SK-N-SH (cell line): ENCODE results near the gene STK36. TPM values are rescaled to one million over a fixed set of nuclear protein-coding genes. Genes with fewer than 3 reads are reported as not detected.

Source experiments
- CTCF ChIA-PET: fragments of 300-600, 350-600 bp; formaldehyde crosslinking; extraction: SDS; loops from one replicate; lab custom pipeline; 2021; lab: Yijun Ruan, JAX
- POLR2A ChIA-PET: fragments of 350-600 bp; sonication (Branson Sonifier 250); formaldehyde crosslinking; extraction: SDS; loops from one replicate; lab custom pipeline; 2020; ENCODE audit warnings: antibody characterized with exemption, inconsistent platforms; lab: Yijun Ruan, JAX
- DNase-seq: peaks from one replicate; pipeline ENCODE4 v3.0.0; 2012
- H2AFZ ChIP-seq: fragments of 200-600 bp; sonication (generic); 2 replicates; pipeline ENCODE4 v1.8.1; 2016; ENCODE audit warnings: antibody characterized with exemption, mild to moderate bottlenecking, low read depth
- H3F3A ChIP-seq: fragments of 200-600 bp; sonication (generic); replicated peaks from 2 replicates; pipeline ENCODE3; 2016; ENCODE audit warnings: antibody characterized with exemption, mild to moderate bottlenecking; ENCODE audit not compliant: insufficient read depth
- H3K27ac ChIP-seq, 2 experiments: fragments of 200-500 bp in 1 of 2; fragments of 200-600 bp in 1 of 2; sonication (Bioruptor generic) in 1 of 2; sonication (generic), shearing (Covaris generic) in 1 of 2; 2 replicates each; pipeline versions ENCODE4 v1.5.1 to v1.6.1; 2014 to 2016; ENCODE audit warnings: low read depth in 2 of 2, inconsistent platforms in 1 of 2, low read length in 1 of 2, mild to moderate bottlenecking in 1 of 2, mixed read lengths in 1 of 2
- H3K27me3 ChIP-seq: fragments of 200-600 bp; sonication (generic), shearing (Covaris generic); 2 replicates; pipeline ENCODE4 v1.6.1; 2016; ENCODE audit warnings: mixed run types; ENCODE audit not compliant: insufficient read depth
- H3K36me3 ChIP-seq, 2 experiments: fragments of 200-500 bp in 1 of 2; fragments of 200-600 bp in 1 of 2; sonication (Bioruptor generic) in 1 of 2; sonication (generic) in 1 of 2; replicated peaks in 1 of 2; 2 replicates each; pipeline versions ENCODE3 to v1.5.1; 2014 to 2016; ENCODE audit warnings: low read length in 1 of 2, mild to moderate bottlenecking in 1 of 2; ENCODE audit not compliant: insufficient read depth in 2 of 2, control insufficient read depth in 1 of 2
- H3K4me1 ChIP-seq, 2 experiments: fragments of 200-500 bp in 1 of 2; fragments of 200-600 bp in 1 of 2; sonication (Bioruptor generic) in 1 of 2; sonication (generic), shearing (Covaris generic) in 1 of 2; 2 replicates each; pipeline versions ENCODE4 v1.5.1 to v1.6.1; 2014 to 2016; ENCODE audit warnings: low read depth in 1 of 2, low read length in 1 of 2, mixed run types in 1 of 2; ENCODE audit not compliant: insufficient read depth in 2 of 2, control insufficient read depth in 1 of 2
- H3K4me2 ChIP-seq: fragments of 200-600 bp; sonication (generic), shearing (Covaris generic); 2 replicates; pipeline ENCODE4 v1.6.1; 2017; ENCODE audit warnings: mixed run types
- H3K4me3 ChIP-seq, 2 experiments: fragments of 200-500 bp in 1 of 2; fragments of 200-600 bp in 1 of 2; sonication (Bioruptor generic) in 1 of 2; sonication (generic), shearing (Covaris generic) in 1 of 2; 2 replicates each; pipeline versions ENCODE4 v1.5.1 to v1.8.1; 2014 to 2016; ENCODE audit warnings: low read depth in 2 of 2, inconsistent platforms in 1 of 2, low read length in 1 of 2, mild to moderate bottlenecking in 1 of 2, mixed read lengths in 1 of 2, moderate library complexity in 1 of 2
- H3K79me2 ChIP-seq: fragments of 200-600 bp; sonication (generic); 2 replicates; pipeline ENCODE4 v1.8.1; 2017; ENCODE audit warnings: mild to moderate bottlenecking; ENCODE audit not compliant: insufficient read depth
- H3K9ac ChIP-seq: fragments of 200-600 bp; sonication (generic); 2 replicates; pipeline ENCODE4 v1.6.1; 2017; ENCODE audit warnings: mixed run types
- H3K9me2 ChIP-seq: fragments of 200-600 bp; sonication (generic); 2 replicates; pipeline ENCODE4 v1.6.1; 2017; ENCODE audit warnings: mixed run types
- H3K9me3 ChIP-seq: fragments of 200-600 bp; sonication (generic); 2 replicates; pipeline ENCODE4 v1.6.1; 2017; ENCODE audit warnings: mixed run types, mild to moderate bottlenecking, moderate library complexity
- H4K20me1 ChIP-seq: fragments of 200-600 bp; sonication (generic); 2 replicates; pipeline ENCODE4 v1.6.1; 2017; ENCODE audit warnings: mild to moderate bottlenecking, mixed run types; ENCODE audit not compliant: insufficient read depth
- CHD2 ChIP-seq: fragments of 150-350 bp; IDR thresholded peaks from 2 replicates; pipeline ENCODE4 v1.6.1; 2018; ENCODE audit warnings: low read length; ENCODE audit not compliant: partially characterized antibody
- CTCF ChIP-seq: fragments of 200-600 bp; sonication (generic); IDR thresholded peaks from 2 replicates; pipeline ENCODE4 v1.6.1; 2017; ENCODE audit warnings: antibody characterized with exemption, mild to moderate bottlenecking, moderate library complexity
- FOSL2 ChIP-seq: IDR thresholded peaks from 2 replicates; pipeline ENCODE4 v1.4.0; 2012; ENCODE audit warnings: low read depth, mild to moderate bottlenecking, moderate library complexity, borderline replicate concordance
- FOXM1 ChIP-seq: IDR thresholded peaks from 2 replicates; pipeline ENCODE4 v1.4.0; 2012; ENCODE audit warnings: low read depth, mild to moderate bottlenecking
- GATA2 ChIP-seq: sonication (generic); formaldehyde crosslinking; IDR thresholded peaks from 2 replicates; pipeline ENCODE4 v1.5.0; 2020; ENCODE audit warnings: mild to moderate bottlenecking, missing genetic modification reagents
- IRF3 ChIP-seq: fragments of 150-350 bp; IDR thresholded peaks from 2 replicates; pipeline ENCODE4 v1.6.1; 2016; ENCODE audit warnings: mild to moderate bottlenecking, low read depth, low read length
- MAX ChIP-seq: IDR thresholded peaks from 2 replicates; pipeline ENCODE4 v1.4.0; 2012; ENCODE audit warnings: low read depth
- MXI1 ChIP-seq: IDR thresholded peaks from 2 replicates; pipeline ENCODE4 v1.6.1; 2012; ENCODE audit warnings: mild to moderate bottlenecking, low read depth, low read length, improper control_type of control experiment
- PBX3 ChIP-seq: IDR thresholded peaks from 2 replicates; pipeline ENCODE4; 2012
- TEAD4 ChIP-seq: IDR thresholded peaks from 2 replicates; pipeline ENCODE4 v1.4.0; 2012; ENCODE audit warnings: mild to moderate bottlenecking, borderline replicate concordance; ENCODE audit not compliant: insufficient read depth
- ZBTB33 ChIP-seq: IDR thresholded peaks from 2 replicates; pipeline ENCODE4 v1.4.0; 2012; ENCODE audit warnings: low read depth, borderline replicate concordance
- WGBS: methylation state at CpG from one replicate; pipeline ENCODE4 v1.1.6; 2017; ENCODE audit warnings: low lambda C conversion rate; 5-methylcytosine and 5-hydroxymethylcytosine counted together
- polyA plus RNA-seq, 3 experiments: library from polyadenylated mRNA; depleted of rRNA; stranded (reverse); fragments of >200 nt; gene quantifications; 2 replicates each; pipeline ENCODE4 v1.2.3, GENCODE V29; 2012

Gene STK36
- polyA plus RNA-seq, 1 of the 3 experiments (the other 2 are of a cell fraction) = 53.5 TPM

GRCh38 chr2:218635719-218636118, 36.2 kb upstream of the STK36 start (continued):
- no peak for TF ChIP-seq PBX3

- WGBS = 89% methylated on average over 14 of the region's 18 CpGs
- CTCF ChIA-PET = interaction anchor here (1.7 kb wide), 1 partner anchor 10 kb away, joined by 8 read pairs; no protein-coding TSS in a partner anchor
- no peak overlapping the region for H3K4me3 ChIP-seq
- no peak overlapping the region for H3K9ac ChIP-seq
- no peak overlapping the region for H3K27ac ChIP-seq
- no peaks in the 10 kb centered on the region for H3K79me2 ChIP-seq
- no peak overlapping the region for H3K4me2 ChIP-seq
- no peaks in the 10 kb centered on the region for H3K27me3 ChIP-seq
- H3K4me1 ChIP-seq = no peaks in the 10 kb centered on the region
- no peaks in the 10 kb centered on the region for H3K9me2 ChIP-seq
- POLR2A ChIA-PET = no interaction called here
- no peak for DNase-seq
- no peak overlapping the region for H2AFZ ChIP-seq
- H3F3A ChIP-seq = peaks cover 11% of the 10 kb centered on the region
- TF ChIP-seq MAX (no peak), MXI1 (no peak), IRF3 (no peak), TEAD4 (no peak), ZBTB33 (no peak), CTCF (no peak), PBX3 (no peak), FOSL2 (no peak), FOXM1 (no peak), GATA2 (CRISPR knock-in tag) (no peak), CHD2 (no peak)
- no peaks in the 10 kb centered on the region for H3K9me3 ChIP-seq
- H3K36me3 ChIP-seq = peaks cover 30 to 77% of the 10 kb centered on the region in 2 experiments
- H4K20me1 ChIP-seq = no peaks in the 10 kb centered on the region
Measured at GRCh38 chr2:218638372-218638771, 33.5 kb upstream of the STK36 start.
